ENCODE data around the gene TNNI3K.

The TNNI3K gene

DNA sequence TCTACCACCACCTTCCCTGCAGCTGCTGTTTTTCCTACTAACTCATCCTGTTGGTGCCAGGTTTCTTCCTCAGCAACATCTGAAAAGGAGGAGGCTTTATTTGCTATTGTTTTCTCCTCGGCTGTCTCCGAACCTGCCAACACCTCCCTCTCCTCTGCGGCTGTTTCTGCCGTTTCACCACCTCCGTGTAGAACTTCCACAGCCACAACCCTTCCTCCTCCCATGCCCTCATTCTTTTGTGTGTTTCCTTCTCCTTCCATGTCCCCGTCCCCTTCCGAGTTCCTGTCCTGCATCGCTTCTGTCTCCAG, 336.3 kb downstream of the TNNI3K start:
- no peak for DNase-seq (ENCODE audit: low spot score)

DNA sequence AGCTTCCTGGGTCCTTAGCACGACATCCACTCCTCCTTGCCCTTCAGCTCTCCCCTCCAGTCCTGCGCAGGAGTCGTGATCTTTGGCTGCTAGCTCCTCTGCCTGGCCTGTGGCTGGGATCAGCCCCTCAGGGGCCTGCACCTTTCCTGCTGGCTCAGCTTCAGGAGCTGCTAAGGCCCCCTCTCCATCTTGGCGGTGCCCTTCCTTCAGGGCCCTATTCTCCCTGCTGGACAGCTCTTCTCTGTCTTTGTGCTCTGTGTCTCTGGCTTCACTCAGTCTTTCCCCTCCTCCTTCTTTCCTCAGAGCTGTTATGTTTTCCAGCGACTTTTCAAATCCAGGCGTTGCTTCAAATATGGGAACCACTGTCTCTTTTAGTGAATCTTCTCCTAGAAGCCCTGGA, 336.7 kb downstream of the TNNI3K start:
- DNase-seq (ENCODE audit: low spot score): no peak

DNA sequence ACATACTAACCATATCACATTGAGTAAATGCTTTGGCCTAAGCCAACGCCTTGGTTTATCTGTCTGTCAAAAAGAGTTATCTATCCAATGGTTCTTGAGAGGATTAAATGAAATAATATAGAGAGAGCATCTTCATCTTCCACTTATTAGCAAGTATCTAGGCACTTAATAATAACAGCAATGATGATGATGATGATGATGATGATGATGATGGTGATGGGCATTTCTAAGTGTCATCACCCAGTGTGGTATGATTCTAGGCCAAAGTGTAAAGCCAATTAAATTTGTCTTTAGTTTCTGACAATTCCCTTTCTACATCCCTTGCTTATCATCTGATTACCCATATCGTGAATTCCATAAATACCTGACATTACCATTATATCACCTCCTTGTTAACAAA, 342.9 kb downstream of the TNNI3K start:
- DNase-seq (ENCODE audit: low spot score): no peak

DNA sequence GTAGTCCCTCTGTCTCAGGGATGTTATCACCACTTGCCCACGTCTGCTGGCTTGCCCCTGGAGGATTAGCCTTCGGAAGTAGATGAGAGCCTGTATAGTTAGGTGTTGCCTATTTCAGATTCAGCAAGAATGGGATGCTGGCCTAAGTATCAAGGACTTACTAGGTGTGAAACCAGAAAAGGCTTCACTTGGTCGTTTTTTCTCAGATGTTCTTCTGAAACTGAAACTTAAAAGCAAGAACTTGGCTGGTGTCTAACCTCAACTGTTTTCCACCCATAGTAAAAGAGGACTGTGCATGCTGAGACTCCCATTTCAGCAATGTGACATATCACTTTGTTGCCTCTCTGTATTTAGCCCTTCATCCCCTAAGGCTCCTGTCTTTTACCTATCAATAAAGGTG, 344.2 kb downstream of the TNNI3K start:
- no peak for DNase-seq (ENCODE audit: low spot score)

DNA sequence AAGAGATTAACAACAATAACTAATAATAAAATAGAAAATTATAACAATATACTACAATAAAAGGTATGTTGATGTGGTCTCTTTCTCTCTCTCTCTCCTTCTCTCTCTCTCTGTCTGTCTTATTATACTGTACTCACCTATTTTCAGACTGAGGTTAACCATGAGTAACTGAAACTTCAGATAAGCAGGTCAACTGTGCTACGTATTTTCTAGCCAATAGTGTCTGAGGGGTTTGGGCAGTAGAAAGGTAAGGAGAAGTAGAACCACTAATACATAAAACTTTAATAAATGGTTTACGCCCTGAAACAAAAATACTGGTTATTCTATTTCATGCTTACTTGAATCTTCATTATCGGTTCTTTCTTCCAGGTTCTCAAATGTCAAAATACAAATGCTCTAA, 348.2 kb downstream of the TNNI3K start:
- no peak for DNase-seq (ENCODE audit: low spot score)

DNA sequence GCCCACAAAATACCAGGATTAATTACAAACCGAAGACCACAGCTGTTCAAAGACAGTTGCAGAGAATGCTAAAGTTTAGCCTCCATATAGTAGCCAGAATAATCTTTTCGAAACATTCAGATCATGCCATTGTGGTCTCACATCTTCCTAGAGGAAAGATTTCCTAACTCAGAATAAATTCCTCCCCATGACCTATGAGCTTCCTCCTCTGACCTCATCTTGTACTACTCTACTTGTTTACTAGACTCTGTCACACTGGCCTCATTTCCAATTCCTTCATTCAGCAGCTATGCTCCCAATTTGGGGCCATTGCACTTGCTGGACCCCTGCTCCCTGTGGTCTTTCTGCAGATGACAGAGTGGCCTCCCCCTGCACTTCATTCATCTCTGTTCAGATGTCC, 349.0 kb downstream of the TNNI3K start:
- DNase-seq (ENCODE audit: low spot score): no peak

DNA sequence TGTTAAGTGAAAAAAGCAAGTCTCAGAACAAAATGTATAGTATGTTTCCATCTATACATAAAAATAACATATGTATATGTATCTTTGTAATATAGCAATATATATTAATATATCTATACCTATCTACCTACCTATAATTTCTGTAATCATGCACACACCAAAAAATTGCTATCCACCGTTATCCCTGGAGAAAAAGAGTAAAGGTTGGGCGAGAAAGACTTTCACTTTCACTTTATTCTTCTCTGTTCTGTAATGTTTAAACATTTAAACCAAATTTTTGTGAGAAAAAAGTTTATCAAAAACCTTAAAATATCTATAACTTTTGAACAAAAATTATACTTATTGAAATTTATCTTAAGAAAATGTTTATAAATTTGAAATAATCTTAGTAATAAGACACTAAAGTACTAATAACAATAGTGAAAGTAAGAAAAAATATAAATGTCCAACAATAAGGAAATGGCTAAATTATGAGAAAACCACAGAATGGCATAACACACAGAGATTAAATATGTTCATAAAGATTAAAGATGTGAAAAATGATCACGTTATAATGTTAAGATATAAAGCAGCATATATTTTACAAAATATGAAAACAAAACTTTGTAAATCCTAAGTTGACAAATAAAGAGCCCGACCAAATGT, 351.2 kb downstream of the TNNI3K start:
- no peak for DNase-seq (ENCODE audit: low spot score)

DNA sequence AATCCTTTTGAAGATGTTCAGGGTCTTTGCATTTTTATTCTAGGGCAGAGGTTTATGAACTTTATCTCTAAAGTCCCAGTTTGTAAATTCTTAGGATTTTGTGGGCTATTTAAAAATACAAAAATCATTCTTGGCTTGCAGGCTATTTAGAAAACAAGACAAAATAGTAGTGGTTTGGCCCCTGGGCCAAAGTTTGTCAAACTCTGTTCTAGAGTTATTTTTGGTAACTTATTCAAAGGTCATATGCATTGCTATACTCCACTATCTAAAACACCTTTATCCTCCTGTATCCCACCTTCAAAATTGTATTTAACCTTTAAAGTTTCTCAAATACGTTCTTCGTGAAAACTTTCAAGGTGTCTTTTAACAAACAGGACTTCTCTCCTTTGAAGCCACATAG, 352.7 kb downstream of the TNNI3K start:
- DNase-seq (ENCODE audit: low spot score): no peak

DNA sequence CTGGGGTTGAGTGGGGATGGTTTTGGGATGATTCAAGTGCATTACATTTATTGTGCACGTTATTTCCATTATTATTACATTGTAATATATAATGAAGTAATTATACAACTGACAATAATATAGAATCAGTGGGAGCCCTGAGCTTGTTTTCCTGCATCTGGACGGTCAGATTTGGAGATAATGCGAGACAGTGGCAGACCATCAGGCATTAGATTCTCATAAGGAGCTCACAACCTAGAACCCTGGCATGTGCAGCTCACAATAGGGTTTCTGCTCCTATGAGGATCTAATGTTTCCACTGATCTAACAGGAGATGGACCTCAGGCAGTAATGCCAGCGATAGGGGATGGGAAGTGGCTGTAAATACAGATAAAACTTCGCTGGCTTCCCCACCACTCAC, 355.1 kb downstream of the TNNI3K start:
- DNase-seq (ENCODE audit: low spot score): no peak

DNA sequence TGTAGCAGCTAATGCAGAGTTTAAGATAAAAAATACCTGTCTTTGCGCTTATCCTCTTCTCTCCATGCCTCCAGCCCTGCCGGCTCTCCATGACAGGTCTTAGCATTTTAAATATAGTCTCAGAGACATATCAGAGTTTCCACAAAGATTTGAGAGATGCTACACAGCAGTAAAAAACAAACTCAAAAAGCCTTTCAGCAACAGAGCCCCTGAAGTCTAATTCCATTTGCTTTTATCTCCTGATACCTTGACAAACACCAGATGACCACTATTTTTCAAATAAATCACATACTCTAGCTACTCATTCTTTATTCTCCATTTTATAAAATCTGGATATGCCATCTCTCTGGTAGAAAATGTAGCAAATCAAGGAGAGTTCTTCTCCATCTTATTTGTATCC, 356.8 kb downstream of the TNNI3K start:
- no peak for DNase-seq (ENCODE audit: low spot score)

DNA sequence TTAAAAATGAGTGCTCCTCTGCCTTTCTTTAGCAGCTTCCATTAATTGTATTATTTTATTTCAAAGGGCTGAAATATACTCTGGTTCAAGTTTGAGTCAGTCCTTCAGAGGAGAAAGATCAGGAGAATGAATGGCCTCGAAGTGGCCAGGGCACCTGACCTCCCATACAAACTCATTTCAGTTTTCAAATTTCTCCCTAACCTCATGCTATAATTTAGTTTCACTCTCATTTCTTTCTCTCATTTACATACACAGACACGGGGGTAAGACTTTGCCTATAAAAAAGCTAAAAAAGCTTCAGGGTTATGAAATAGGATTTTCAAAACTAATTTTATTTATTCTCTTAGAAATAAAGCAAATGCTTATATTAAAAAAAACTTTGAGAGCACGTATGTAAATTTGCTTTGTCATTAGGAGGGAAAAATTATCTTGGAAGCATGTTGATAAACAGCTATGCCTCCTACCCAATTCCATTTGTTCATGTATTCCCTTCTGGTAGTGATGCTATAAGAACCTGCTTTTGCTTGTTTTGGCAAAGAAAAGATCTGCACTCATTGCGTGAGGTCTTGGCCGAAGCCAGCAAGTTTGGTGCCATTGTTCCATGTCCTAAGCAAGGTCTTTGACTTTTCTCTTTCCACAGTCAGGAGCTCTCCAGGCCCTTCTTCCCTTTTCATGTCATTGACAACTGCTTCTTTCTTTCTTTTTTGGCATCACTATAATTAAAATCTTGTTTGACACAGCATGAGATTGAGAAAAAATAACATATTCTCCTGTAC, 357.6 kb downstream of the TNNI3K start:
- DNase-seq (ENCODE audit: low spot score): no peak

Data from COLO829 (cell line).